ENCODE data around the gene VEPH1. TPM values are rescaled to one million over a fixed set of nuclear protein-coding genes. Genes with fewer than 3 reads are reported as not detected.

VEPH1 gene
- not detected for total RNA-seq
- not detected for polyA plus RNA-seq

DNA sequence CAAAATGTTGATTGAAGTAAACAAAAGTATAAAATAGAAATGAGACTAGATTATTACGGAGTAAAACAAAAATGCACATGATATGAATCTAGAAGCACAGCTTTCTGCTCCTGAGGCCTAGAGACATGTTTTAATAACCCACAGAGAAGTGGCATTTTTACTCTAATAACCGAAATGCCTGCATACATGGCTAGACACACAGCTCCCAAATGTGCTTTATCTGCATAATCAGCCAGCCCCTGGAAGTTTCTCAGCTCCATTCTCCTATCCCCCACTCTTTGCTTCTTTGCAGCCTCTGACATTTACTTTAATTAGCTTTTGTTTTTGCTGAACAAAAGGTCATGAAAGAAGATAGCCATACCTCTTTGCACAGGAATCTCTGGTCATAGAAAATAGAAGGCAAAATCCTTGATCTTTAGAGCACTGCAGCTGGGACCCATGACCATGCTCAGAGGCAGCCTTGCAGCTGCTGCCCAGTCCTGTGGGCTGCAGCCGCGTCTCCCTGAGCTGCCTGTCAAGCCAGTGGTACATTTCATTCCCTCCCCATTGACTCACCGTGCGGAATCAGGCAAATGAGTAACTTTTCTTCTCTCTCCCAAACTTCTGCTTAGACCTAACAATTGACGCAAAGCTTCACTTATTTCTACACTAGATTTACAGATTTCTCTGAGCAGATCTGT lies at the start of gene VEPH1:
VEPH1 (minus strand) TSS at position 501 of the 680 bp plus-strand sequence. CDS start 8,067 bp downstream, outside the sequence.
- Mint-ChIP-seq H3K36me3 (no peaks in the 10 kb centered on the region), H3K9me3 (peaks cover 0 to 5% (median 0%) of the 10 kb centered on the region in 5 donors), H3K27me3 (peaks cover 22 to 36% of the 10 kb centered on the region in 2 donors), H3K27ac (no peak within 1 kb of the TSS), H3K4me3 (no peak within 1 kb of the TSS), H3K4me1 (peaks cover 0 to 16% (median 7%) of the 10 kb centered on the region in 3 donors)
- no peak within 1 kb of the TSS for H3K27ac ChIP-seq (ENCODE audit: low read depth, low read length)
- no peaks in the 10 kb centered on the region for H3K9me3 ChIP-seq (ENCODE audit: low read length)
- no peaks in the 10 kb centered on the region for H3K4me1 ChIP-seq (ENCODE audit: insufficient read depth, low read length)
- no peaks in the 10 kb centered on the region for H3K36me3 ChIP-seq (ENCODE audit: insufficient read depth, low read length)
- ChIA-PET CTCF (no interaction called here), POLR2A (no interaction called here)
- no peak within 1 kb of the TSS for H3K4me3 ChIP-seq (ENCODE audit: low read length)
- no peaks in the 10 kb centered on the region for H3K27me3 ChIP-seq (ENCODE audit: insufficient read depth, low read length, poor library complexity, severe bottlenecking)
- no peak for DNase-seq

DNA sequence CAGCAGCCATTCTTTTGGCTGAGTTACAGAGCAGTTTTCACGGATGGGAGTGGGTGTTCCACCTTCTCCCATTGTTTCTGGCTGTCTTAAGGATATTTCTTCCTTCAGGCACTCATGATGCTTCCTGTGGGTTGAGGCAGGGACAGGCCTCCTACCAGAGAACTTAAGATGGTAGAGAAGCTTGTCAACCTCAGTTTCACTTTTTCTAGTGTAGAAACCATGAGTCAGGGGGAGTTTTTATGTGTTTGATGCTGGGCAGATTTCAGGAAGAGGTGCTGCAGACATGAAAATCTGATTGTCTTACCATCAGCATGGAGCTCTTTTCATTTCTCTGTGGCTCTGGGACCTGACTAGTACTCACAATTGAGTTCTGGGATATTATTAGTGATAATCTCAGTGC lies 48.7 kb upstream of the VEPH1 start:
- Histone ChIP-seq H3K27me3 (ENCODE audit: insufficient read depth, low read length, poor library complexity, severe bottlenecking) (no peaks in the 10 kb centered on the region), H3K9me3 (ENCODE audit: low read length) (no peaks in the 10 kb centered on the region), H3K36me3 (ENCODE audit: insufficient read depth, low read length) (no peaks in the 10 kb centered on the region), H3K4me1 (ENCODE audit: insufficient read depth, low read length) (no peaks in the 10 kb centered on the region), H3K4me3 (ENCODE audit: low read length) (no peak overlapping the region), H3K27ac (ENCODE audit: low read depth, low read length) (no peak overlapping the region)
- Mint-ChIP-seq H3K27me3 (peaks cover 4 to 24% of the 10 kb centered on the region in 2 donors), H3K4me1 (no peaks in the 10 kb centered on the region), H3K4me3 (no peak overlapping the region), H3K36me3 (peaks cover 0 to 1% (median 0%) of the 10 kb centered on the region in 3 donors), H3K9me3 (peaks cover 3 to 18% (median 9%) of the 10 kb centered on the region in 5 donors), H3K27ac (no peak overlapping the region)
- ChIA-PET POLR2A (no interaction called here), CTCF (no interaction called here)
- no peak for DNase-seq

DNA sequence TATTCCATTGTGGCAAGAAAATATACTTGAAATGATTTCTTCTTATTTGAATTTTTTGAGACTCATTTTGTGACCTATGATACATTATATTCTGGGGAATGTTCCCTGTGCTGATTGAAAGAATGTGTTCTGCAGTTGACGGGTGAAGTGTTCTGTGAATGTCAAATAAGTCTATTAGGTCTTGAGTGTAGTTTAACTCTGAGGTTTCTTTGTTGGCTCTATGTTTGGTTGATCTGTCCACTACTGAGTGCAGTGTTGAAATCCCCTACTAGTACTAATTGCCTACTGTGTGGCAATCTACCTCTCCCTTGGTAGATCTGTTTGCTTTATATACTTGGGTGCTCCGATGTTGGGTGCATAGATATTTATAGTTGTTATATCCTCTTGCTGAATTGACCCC lies 46.3 kb upstream of the VEPH1 start:
- no peak overlapping the region for H3K4me3 Mint-ChIP-seq
- peaks cover 3 to 18% (median 9%) of the 10 kb centered on the region in 5 donors for H3K9me3 Mint-ChIP-seq
- ChIA-PET POLR2A (no interaction called here), CTCF (no interaction called here)
- peaks cover 8 to 32% of the 10 kb centered on the region in 2 donors for H3K27me3 Mint-ChIP-seq
- no peaks in the 10 kb centered on the region for H3K9me3 ChIP-seq (ENCODE audit: low read length)
- no peaks in the 10 kb centered on the region for H3K4me1 Mint-ChIP-seq
- no peak overlapping the region for H3K27ac Mint-ChIP-seq
- no peak for DNase-seq
- no peak overlapping the region for H3K4me3 ChIP-seq (ENCODE audit: low read length)
- no peaks in the 10 kb centered on the region for H3K27me3 ChIP-seq (ENCODE audit: insufficient read depth, low read length, poor library complexity, severe bottlenecking)
- peaks cover 0 to 1% (median 0%) of the 10 kb centered on the region in 3 donors for H3K36me3 Mint-ChIP-seq
- H3K27ac ChIP-seq (ENCODE audit: low read depth, low read length) = no peak overlapping the region
- H3K36me3 ChIP-seq (ENCODE audit: insufficient read depth, low read length) = no peaks in the 10 kb centered on the region
- H3K4me1 ChIP-seq (ENCODE audit: insufficient read depth, low read length) = no peaks in the 10 kb centered on the region

DNA sequence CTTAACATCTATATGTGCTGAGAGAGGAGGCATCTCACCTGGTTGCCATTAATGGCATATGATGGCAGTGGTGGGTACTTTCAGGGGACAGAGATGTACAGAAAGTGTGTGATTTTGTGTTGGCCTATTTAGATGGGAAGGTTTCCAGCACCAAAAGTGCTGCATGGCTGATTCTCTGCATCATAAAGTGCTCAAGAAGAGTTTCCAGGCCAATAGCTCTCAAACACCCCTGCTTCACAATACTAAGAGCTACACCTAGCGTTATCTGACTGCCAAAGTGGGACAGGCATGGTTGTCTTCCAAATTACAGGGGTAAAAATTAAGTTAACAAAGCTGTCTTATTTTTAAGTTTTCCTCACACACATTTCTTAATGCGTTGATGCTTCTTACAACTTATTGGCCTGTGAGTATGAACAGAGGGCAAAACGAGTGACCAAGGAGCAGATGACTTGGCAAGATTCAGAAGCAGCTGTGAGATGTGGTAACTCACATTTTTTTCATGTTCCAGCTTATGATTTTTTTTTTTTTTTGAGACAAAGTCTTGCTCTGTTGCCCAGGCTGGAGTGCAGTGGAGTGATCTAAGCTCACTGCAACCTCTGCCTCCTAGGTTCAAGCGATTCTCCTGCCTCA lies 41.4 kb upstream of the VEPH1 start:
- POLR2A ChIA-PET = no interaction called here
- H3K27me3 ChIP-seq (ENCODE audit: insufficient read depth, low read length, poor library complexity, severe bottlenecking) = no peaks in the 10 kb centered on the region
- no peaks in the 10 kb centered on the region for H3K9me3 ChIP-seq (ENCODE audit: low read length)
- Mint-ChIP-seq H3K9me3 (peaks cover 0 to 9% (median 3%) of the 10 kb centered on the region in 5 donors), H3K36me3 (no peaks in the 10 kb centered on the region), H3K27me3 (peaks cover 8 to 45% of the 10 kb centered on the region in 2 donors), H3K4me3 (no peak overlapping the region), H3K4me1 (no peaks in the 10 kb centered on the region), H3K27ac (no peak overlapping the region)
- no peak for DNase-seq
- no peak overlapping the region for H3K27ac ChIP-seq (ENCODE audit: low read depth, low read length)
- H3K36me3 ChIP-seq (ENCODE audit: insufficient read depth, low read length) = no peaks in the 10 kb centered on the region
- no peaks in the 10 kb centered on the region for H3K4me1 ChIP-seq (ENCODE audit: insufficient read depth, low read length)
- CTCF ChIA-PET = no interaction called here
- no peak overlapping the region for H3K4me3 ChIP-seq (ENCODE audit: low read length)

DNA sequence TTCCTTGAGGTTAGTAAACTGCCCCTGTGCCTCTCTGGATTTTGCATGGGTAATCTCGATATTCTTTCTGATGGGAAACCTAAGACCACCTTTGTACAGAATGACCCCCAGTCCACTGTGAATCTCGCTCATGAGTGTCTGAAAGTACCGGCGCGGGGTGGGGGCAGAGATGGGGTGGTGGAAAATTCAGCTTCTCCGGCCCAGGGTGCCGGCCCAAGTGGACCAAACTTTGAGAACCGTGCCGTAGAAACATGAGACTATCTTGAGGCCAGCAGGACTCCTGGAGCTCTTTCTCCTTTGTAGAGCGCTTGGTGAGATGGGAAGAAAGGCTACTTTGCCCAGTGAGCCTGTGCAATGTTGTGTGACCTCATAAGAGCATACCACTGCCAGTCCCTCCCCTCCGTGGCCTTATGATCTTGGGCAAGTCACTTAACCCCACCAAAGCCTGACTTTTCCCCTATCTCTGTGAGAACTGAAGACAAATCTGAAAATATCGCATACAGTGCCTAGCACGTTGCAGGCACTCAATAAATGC lies 40.4 kb upstream of the VEPH1 start:
- H3K4me3 ChIP-seq (ENCODE audit: low read length) = no peak overlapping the region
- POLR2A ChIA-PET = no interaction called here

DNA sequence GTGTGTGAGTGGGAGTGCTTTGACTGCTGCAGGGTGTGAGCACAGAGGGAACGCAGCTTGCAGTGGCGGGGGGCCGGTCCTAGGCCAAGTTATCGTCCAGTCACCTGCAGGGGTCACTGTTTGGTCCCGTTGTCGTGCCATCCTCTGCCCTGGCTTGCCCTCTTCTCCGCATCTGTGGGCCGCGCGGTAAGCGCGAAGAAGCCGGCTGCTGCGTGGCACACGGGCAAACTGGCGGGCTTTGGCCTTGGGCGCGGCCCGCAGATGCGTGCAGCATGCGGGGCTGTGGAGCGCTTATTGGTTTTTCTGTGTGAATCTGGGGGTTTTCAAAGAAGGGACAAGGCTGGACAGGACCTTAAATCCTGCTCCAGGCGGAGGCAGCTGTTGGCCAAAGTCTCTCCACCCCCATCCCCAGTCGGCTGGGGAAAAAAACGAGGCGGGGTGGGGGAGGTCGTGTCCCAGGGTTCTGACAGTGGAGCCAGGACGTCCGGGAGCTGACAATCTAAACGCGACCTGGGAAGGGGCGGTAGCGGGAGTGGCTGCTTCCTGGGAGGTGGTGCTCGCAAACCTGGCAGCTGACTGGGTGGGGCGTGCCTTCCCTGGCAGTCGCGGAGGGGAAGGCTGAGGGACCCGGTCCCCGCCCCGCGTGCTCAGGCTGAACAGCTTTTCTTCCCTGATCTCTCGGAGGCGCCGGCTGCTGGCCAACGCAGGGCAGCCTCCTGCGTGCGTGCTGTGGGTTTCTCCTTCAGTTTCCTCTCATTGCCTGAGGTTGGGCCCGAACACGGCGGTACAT lies 39.7 kb upstream of the VEPH1 start:
- Mint-ChIP-seq H3K9me3 (peaks cover 0 to 9% (median 2%) of the 10 kb centered on the region in 5 donors), H3K27me3 (peaks cover 8 to 49% of the 10 kb centered on the region in 2 donors), H3K4me3 (no peak overlapping the region), H3K36me3 (no peaks in the 10 kb centered on the region), H3K27ac (no peak overlapping the region), H3K4me1 (no peaks in the 10 kb centered on the region)
- Histone ChIP-seq H3K27me3 (ENCODE audit: insufficient read depth, low read length, poor library complexity, severe bottlenecking) (no peaks in the 10 kb centered on the region), H3K4me3 (ENCODE audit: low read length) (no peak overlapping the region), H3K4me1 (ENCODE audit: insufficient read depth, low read length) (no peaks in the 10 kb centered on the region), H3K9me3 (ENCODE audit: low read length) (no peaks in the 10 kb centered on the region), H3K27ac (ENCODE audit: low read depth, low read length) (no peak overlapping the region), H3K36me3 (ENCODE audit: insufficient read depth, low read length) (no peaks in the 10 kb centered on the region)
- POLR2A ChIA-PET = no interaction called here
- no peak for DNase-seq
- CTCF ChIA-PET = interaction anchor here (2.4 kb wide), 1 partner anchor 11 kb away, joined by 8 read pairs; no protein-coding TSS in a partner anchor

More for the DNA sequence above, 40.4 kb upstream of the VEPH1 start:
- no peaks in the 10 kb centered on the region for H3K4me1 Mint-ChIP-seq
- peaks cover 0 to 9% (median 3%) of the 10 kb centered on the region in 5 donors for H3K9me3 Mint-ChIP-seq
- H3K4me3 Mint-ChIP-seq = no peak overlapping the region
- DNase-seq = no peak
- H3K27me3 Mint-ChIP-seq = peaks cover 8 to 49% of the 10 kb centered on the region in 2 donors
- H3K36me3 Mint-ChIP-seq = no peaks in the 10 kb centered on the region
- Histone ChIP-seq H3K9me3 (ENCODE audit: low read length) (no peaks in the 10 kb centered on the region), H3K4me1 (ENCODE audit: insufficient read depth, low read length) (no peaks in the 10 kb centered on the region), H3K27me3 (ENCODE audit: insufficient read depth, low read length, poor library complexity, severe bottlenecking) (no peaks in the 10 kb centered on the region), H3K27ac (ENCODE audit: low read depth, low read length) (no peak overlapping the region), H3K36me3 (ENCODE audit: insufficient read depth, low read length) (no peaks in the 10 kb centered on the region)
- CTCF ChIA-PET = no interaction called here
- no peak overlapping the region for H3K27ac Mint-ChIP-seq

DNA sequence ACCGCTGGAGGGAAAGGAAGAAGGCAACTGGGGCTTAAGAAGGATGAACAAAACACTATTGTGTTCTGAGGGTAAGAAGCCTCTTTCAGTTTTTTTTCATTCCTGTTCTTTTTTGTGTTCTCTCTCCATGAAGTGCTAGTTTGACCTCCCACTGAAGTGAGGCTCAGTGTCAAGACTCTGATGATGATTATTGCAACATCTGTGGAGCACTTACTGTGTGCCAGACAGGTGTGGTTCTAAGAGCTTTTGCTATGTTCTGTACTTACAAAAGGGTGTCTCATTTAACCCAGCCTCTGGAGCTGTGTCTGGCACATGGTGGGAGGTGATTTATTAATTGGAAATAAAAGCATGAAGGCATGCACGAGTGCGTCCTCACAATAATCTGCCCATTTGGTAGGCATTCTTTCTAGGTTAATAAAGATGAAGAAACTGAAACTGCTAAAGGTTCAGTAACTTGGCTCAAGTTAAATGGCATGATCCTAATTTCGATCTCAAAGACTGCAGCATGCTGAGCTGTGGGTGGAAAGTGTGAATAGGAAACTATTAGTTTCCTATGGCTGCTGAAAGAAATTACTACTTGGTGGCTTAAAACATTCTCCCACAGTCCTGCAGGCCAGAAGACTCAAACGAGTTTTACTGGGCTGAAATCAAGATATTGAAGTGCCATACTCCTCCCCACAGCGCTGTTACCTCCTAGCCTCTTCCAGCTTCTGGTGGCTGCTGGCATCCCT lies 38.5 kb upstream of the VEPH1 start:
- no peak for DNase-seq
- Histone ChIP-seq H3K4me3 (ENCODE audit: low read length) (no peak overlapping the region), H3K27ac (ENCODE audit: low read depth, low read length) (no peak overlapping the region), H3K27me3 (ENCODE audit: insufficient read depth, low read length, poor library complexity, severe bottlenecking) (no peaks in the 10 kb centered on the region), H3K9me3 (ENCODE audit: low read length) (no peaks in the 10 kb centered on the region), H3K36me3 (ENCODE audit: insufficient read depth, low read length) (no peaks in the 10 kb centered on the region), H3K4me1 (ENCODE audit: insufficient read depth, low read length) (no peaks in the 10 kb centered on the region)
- H3K4me3 Mint-ChIP-seq = no peak overlapping the region
- H3K4me1 Mint-ChIP-seq = no peaks in the 10 kb centered on the region
- CTCF ChIA-PET = interaction anchor here (2.4 kb wide), 1 partner anchor 9 kb away, joined by 8 read pairs; no protein-coding TSS in a partner anchor
- POLR2A ChIA-PET = no interaction called here
- H3K36me3 Mint-ChIP-seq = no peaks in the 10 kb centered on the region
- peak overlapping the region in 1 of 8 donors; percentile 15 for H3K27ac Mint-ChIP-seq
- H3K9me3 Mint-ChIP-seq = peaks cover 0 to 9% (median 2%) of the 10 kb centered on the region in 5 donors
- H3K27me3 Mint-ChIP-seq = peaks cover 8 to 43% of the 10 kb centered on the region in 2 donors

All from CD8-positive, alpha-beta memory T cell (primary cell).